Gastrocnemius medialis (tissue), 4 donors: Measurements from ENCODE around the gene GRK6. TPM values are rescaled to one million over a fixed set of nuclear protein-coding genes. Genes with fewer than 3 reads are reported as not detected.

Experiments
- ATAC-seq, 2 donors: fragments of 150-250 bp; one replicate each; pipeline ENCODE4 v1.9.1; 2016
- DNase-seq, 2 donors: peaks; one replicate each; pipeline ENCODE4 v3.0.0-alpha.2; 2019
- H3K27ac ChIP-seq, 4 donors: fragments of 200-600 bp; sonication (generic); 1 replicate in 1 of 4; 2 replicates in 3 of 4; pipeline ENCODE4 v1.5.1; 2016 to 2018; ENCODE audit warnings: mild to moderate bottlenecking in 2 of 4, moderate library complexity in 1 of 4
- H3K27me3 ChIP-seq, 3 donors: fragments of 200-600 bp; sonication (generic) in 2 of 3; 1 replicate in 1 of 3; 2 replicates in 2 of 3; pipeline versions ENCODE4 v1.5.1 to v1.6.0; 2016 to 2019; ENCODE audit warnings: mild to moderate bottlenecking in 1 of 3, moderate library complexity in 1 of 3
- H3K36me3 ChIP-seq, 2 donors: fragments of 200-600 bp; sonication (generic) in 1 of 2; one replicate each; pipeline ENCODE4 v1.5.1; 2017 to 2018
- H3K4me1 ChIP-seq, 2 donors: fragments of 200-600 bp; sonication (generic) in 1 of 2; one replicate each; pipeline ENCODE4 v1.5.1; 2016 to 2017; ENCODE audit warnings: mild to moderate bottlenecking in 2 of 2
- H3K4me3 ChIP-seq, 4 donors: fragments of 200-600 bp; sonication (generic) in 3 of 4; 1 replicate in 1 of 4; 2 replicates in 3 of 4; pipeline ENCODE4 v1.5.1; 2016 to 2019; ENCODE audit warnings: mild to moderate bottlenecking in 2 of 4
- H3K9me3 ChIP-seq, 3 donors: fragments of 200-600 bp; sonication (generic) in 2 of 3; 1 replicate in 1 of 3; 2 replicates in 2 of 3; pipeline ENCODE4 v1.5.1; 2016 to 2019
- CTCF ChIP-seq, 5 experiments: fragments of 450-650 bp in 3 of 5; fragments of 200-600 bp in 2 of 5; sonication (generic) in 2 of 5; IDR thresholded peaks in 4 of 5; conservative IDR thresholded peaks in 1 of 5; 1 replicate in 4 of 5; 2 replicates in 1 of 5; pipeline ENCODE4 v1.5.1; 2016 to 2019; ENCODE audit warnings: antibody characterized with exemption in 5 of 5, mild to moderate bottlenecking in 3 of 5, moderate library complexity in 3 of 5
- POLR2A ChIP-seq, 2 donors: fragments of 450-650 bp; IDR thresholded peaks; one replicate each; pipeline ENCODE4 v1.6.1; 2017; ENCODE audit warnings: antibody characterized with exemption in 2 of 2, mild to moderate bottlenecking in 2 of 2, moderate library complexity in 2 of 2
- in situ Hi-C, 4 donors: fragments of 200-750 bp; cut with MboI; loops; one replicate each; pipeline versions ENCODE4 v1.15.0 to v1.8.0; 2017; ENCODE audit warnings: low sequenced_read_pairs in 4 of 4
- intact Hi-C: fragments of 100-400 bp; cut with DNase I; formaldehyde crosslinking; loops from one replicate; pipeline ENCODE4 v1.15.1; 2023; ENCODE audit warnings: low total_unique reads
- total RNA-seq, 4 donors: library from RNA; depleted of rRNA; stranded (reverse); fragments of >200 nt; gene quantifications; one replicate each; pipeline versions ENCODE4 v1.1.0 to v1.2.3, GENCODE V29; 2016

GRK6 gene
- total RNA-seq, 4 donors from 2014 or later: 12.7 to 40.5 (median 32.2) TPM

- Histone ChIP-seq H3K4me1 (peaks cover 35 to 36% of the 10 kb centered on the region in 2 donors), H3K27ac (peak overlapping the region in 3 of 4 donors; percentile 62 to 71 (median 69))
Measured at GRCh38 chr5:177474846-177475562, 48.5 kb downstream of the GRK6 start.

GRCh38 chr5:177475563-177476427, 49.3 kb downstream of the GRK6 start:
- Histone ChIP-seq H3K27ac (no peak overlapping the region), H3K4me3 (no peak overlapping the region), H3K36me3 (no peaks in the 10 kb centered on the region), H3K9me3 (no peaks in the 10 kb centered on the region), H3K27me3 (peaks cover 0 to 4% (median 0%) of the 10 kb centered on the region in 3 donors), H3K4me1 (peaks cover 42% of the 10 kb centered on the region in 2 donors)
- TF ChIP-seq CTCF (IDR thresholded peaks at IDR 0.05 in 4 of 5, conservative IDR thresholded peaks at IDR 0.05 in 1 of 5) (no peak), POLR2A (IDR thresholded peaks at IDR 0.05) (no peak)
- DNase-seq (no peak), ATAC-seq (no peak)
- in situ Hi-C loops (no loop called here), intact Hi-C loops (no loop called here)

More at GRCh38 chr5:177474846-177475562, 48.5 kb downstream of the GRK6 start:
- Histone ChIP-seq H3K4me3 (no peak overlapping the region), H3K36me3 (no peaks in the 10 kb centered on the region), H3K27me3 (peaks cover 0 to 4% (median 0%) of the 10 kb centered on the region in 3 donors), H3K9me3 (no peaks in the 10 kb centered on the region)
- in situ Hi-C loops (no loop called here), intact Hi-C loops (no loop called here)
- TF ChIP-seq POLR2A (IDR thresholded peaks at IDR 0.05) (no peak), CTCF (IDR thresholded peaks at IDR 0.05 in 4 of 5, conservative IDR thresholded peaks at IDR 0.05 in 1 of 5) (no peak)
- ATAC-seq (no peak), DNase-seq (no peak)

- in situ Hi-C loops: no loop called here
- no peaks in the 10 kb centered on the region for H3K36me3 ChIP-seq
- ATAC-seq (peak in 1 of 2 donors; percentile 3), DNase-seq (peak in 1 of 2 donors; percentile 71)
- H3K4me1 ChIP-seq: peaks cover 36 to 51% of the 10 kb centered on the region in 2 donors
- H3K27me3 ChIP-seq: peaks cover 0 to 4% (median 0%) of the 10 kb centered on the region in 3 donors
- no peak overlapping the region for H3K4me3 ChIP-seq
- TF ChIP-seq POLR2A (IDR thresholded peaks at IDR 0.05) (no peak), CTCF (IDR thresholded peaks at IDR 0.05 in 4 of 5, conservative IDR thresholded peaks at IDR 0.05 in 1 of 5) (no peak)
- intact Hi-C loops: no loop called here
- H3K27ac ChIP-seq: peak overlapping the region in 2 of 4 donors; percentile 81 to 96
- H3K9me3 ChIP-seq: no peaks in the 10 kb centered on the region
Measured at GRCh38 chr5:177476531-177477233, 50.2 kb downstream of the GRK6 start.

- Histone ChIP-seq H3K4me3 (no peak overlapping the region), H3K36me3 (no peaks in the 10 kb centered on the region), H3K27me3 (no peaks in the 10 kb centered on the region), H3K4me1 (peaks cover 26 to 47% of the 10 kb centered on the region in 2 donors), H3K9me3 (no peaks in the 10 kb centered on the region), H3K27ac (peak overlapping the region; percentile 81 to 96 (median 87))
- TF ChIP-seq CTCF (IDR thresholded peaks at IDR 0.05 in 4 of 5, conservative IDR thresholded peaks at IDR 0.05 in 1 of 5) (no peak), POLR2A (IDR thresholded peaks at IDR 0.05) (no peak)
- in situ Hi-C loops (no loop called here), intact Hi-C loops (loop anchor here (2.0 kb wide), 1 partner anchor 21 kb away; no protein-coding TSS in a partner anchor)
- DNase-seq (no peak), ATAC-seq (no peak)
Measured at GRCh38 chr5:177477701-177478477, 51.4 kb downstream of the GRK6 start.
